ENCODE data around the gene STMN3. TPM values are rescaled to one million over a fixed set of nuclear protein-coding genes. Genes with fewer than 3 reads are reported as not detected.

Gene STMN3
- total RNA-seq, 2 donors from 2014 or later, result 5.6 to 7.8 TPM

DNA sequence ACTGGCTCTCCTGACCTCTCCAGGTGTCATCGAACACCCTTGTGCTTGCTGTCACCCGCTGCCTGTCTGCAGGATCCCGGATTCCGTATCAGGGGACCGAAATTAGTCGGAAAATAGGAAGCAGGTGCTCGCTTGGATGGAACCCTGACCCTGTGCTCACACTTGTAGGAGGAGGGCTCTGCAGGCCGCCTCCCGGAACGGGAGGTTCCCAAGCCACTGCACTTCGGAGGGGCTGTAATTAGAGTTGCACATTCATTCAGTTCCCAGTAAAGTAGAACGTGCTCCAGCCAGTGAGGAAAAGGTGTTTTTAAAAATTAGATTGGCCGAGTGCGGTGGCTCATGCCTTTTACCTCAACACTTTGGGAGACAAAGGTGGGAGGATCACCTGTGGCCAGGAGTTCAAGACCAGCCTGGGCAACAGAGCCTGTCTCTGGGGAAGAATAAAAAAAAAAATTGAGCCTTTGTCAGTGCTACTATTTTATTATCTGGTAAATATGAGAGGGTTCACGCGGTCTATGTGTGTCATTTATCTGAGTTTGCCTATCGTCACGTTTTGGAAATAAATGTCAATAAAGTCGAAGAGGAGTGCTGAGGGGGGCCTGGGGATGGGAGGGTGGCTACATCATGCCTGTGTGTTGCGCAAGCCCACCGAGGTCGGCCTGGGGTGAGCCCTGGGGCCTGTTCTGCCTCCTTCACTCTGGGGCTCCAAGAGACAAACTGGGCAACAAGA, 24.8 kb downstream of the STMN3 start:
- H3K27me3 ChIP-seq, result no peaks in the 10 kb centered on the region
- H3K4me3 ChIP-seq, result peak overlapping the region; percentile 78 to 97
- DNase-seq, result peak; percentile 74 to 78 (median 76)
- intact Hi-C loops (cut with DNase I), result no loop called here
- H3K36me3 ChIP-seq (replicated peaks in 1 of 2; ENCODE audit: insufficient read depth in 1 of 2, low read depth in 2 of 2), result no peaks in the 10 kb centered on the region
- WGBS, 2 donors, result 14 to 26% methylated on average over 12 to 22 of the region's 22 CpGs
- H3K4me1 ChIP-seq, result peaks cover 27% of the 10 kb centered on the region
- H3K9me3 ChIP-seq, result no peaks in the 10 kb centered on the region
- ATAC-seq, result peak; percentile 39
- H3K27ac ChIP-seq, result peak overlapping the region; percentile 81 to 95 (median 94)
- peak in 2 of 3 donors; percentile 65 to 69 for TF ChIP-seq POLR2A (IDR thresholded peaks at IDR 0.05)
- TF ChIP-seq, protein P1, sequence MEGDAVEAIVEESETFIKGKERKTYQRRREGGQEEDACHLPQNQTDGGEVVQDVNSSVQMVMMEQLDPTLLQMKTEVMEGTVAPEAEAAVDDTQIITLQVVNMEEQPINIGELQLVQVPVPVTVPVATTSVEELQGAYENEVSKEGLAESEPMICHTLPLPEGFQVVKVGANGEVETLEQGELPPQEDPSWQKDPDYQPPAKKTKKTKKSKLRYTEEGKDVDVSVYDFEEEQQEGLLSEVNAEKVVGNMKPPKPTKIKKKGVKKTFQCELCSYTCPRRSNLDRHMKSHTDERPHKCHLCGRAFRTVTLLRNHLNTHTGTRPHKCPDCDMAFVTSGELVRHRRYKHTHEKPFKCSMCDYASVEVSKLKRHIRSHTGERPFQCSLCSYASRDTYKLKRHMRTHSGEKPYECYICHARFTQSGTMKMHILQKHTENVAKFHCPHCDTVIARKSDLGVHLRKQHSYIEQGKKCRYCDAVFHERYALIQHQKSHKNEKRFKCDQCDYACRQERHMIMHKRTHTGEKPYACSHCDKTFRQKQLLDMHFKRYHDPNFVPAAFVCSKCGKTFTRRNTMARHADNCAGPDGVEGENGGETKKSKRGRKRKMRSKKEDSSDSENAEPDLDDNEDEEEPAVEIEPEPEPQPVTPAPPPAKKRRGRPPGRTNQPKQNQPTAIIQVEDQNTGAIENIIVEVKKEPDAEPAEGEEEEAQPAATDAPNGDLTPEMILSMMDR (IDR thresholded peaks at IDR 0.05), result no peak

DNA sequence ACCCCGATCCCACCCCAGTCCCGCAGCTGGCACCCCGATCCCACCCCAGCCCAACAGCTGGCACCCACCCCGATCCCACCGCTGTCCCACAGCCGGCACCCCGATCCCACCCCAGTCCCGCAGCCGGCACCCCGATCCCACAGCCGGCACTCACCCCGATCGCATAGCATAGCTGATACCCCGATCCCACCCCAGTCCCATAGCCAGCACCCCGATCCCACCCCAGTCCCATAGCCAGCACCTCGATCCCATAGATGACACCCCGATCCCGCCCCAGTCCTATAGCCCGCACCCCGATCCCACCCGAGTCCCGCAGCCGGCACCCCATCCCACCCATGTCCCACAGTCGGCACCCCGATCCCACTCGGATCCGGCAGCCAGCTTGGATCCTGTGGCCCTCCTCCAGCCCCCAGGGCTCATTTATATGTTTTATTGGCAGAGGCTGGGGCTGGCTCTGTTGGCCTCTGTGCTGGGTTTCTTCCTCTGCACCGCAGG, 25.4 kb downstream of the STMN3 start:
- DNase-seq (no peak), ATAC-seq (no peak)
- Histone ChIP-seq H3K36me3 (replicated peaks in 1 of 2; ENCODE audit: insufficient read depth in 1 of 2, low read depth in 2 of 2) (no peaks in the 10 kb centered on the region), H3K27me3 (no peaks in the 10 kb centered on the region), H3K4me3 (peak overlapping the region; percentile 78 to 97), H3K4me1 (peaks cover 27% of the 10 kb centered on the region), H3K9me3 (no peaks in the 10 kb centered on the region), H3K27ac (peak overlapping the region; percentile 81 to 95 (median 94))
- intact Hi-C loops (cut with DNase I), result no loop called here
- no peak for TF ChIP-seq POLR2A (IDR thresholded peaks at IDR 0.05)
- TF ChIP-seq, protein P1 (IDR thresholded peaks at IDR 0.05), result no peak
- 5 to 11% methylated on average over 20 to 28 of the region's 28 CpGs for WGBS, 2 donors

DNA sequence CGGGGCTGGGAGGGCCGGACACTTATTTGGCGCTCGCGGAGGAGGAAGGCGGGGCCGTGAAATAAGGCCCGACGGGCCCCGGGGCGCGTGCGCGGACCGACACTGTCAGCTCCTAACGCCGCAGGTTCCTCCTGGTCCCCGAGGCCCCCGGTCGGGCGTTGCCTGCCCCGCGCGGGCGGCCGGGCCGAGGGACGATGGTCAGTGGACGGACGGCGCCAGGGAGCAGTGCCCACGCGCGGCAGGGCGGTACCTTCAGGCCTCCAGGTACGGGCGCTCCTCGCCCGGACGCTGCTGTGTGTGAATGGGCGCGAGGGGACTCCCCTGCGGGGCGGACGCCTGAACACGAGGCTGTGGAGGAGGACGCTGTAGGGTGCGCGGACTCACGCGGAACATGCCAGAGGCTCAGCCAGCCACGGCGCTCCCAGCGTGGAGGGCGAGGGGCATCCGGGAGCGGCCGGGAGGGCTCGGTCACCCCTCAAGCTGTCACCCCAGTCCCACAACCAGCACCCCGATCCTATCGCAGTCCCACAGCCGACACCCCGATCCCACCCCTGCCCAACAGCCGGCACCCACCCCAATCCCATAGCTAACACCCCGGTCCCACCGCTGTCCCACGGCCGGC, 26.0 kb downstream of the STMN3 start:
- H3K4me3 ChIP-seq, result peak overlapping the region; percentile 78 to 97
- no peaks in the 10 kb centered on the region for H3K27me3 ChIP-seq
- no peaks in the 10 kb centered on the region for H3K9me3 ChIP-seq
- peak; percentile 51 to 78 (median 73) for TF ChIP-seq POLR2A (IDR thresholded peaks at IDR 0.05)
- TF ChIP-seq, protein P1 (IDR thresholded peaks at IDR 0.05), result no peak
- WGBS, 2 donors, result 0% methylated on average over 1 to 64 of the region's 68 CpGs
- H3K36me3 ChIP-seq (replicated peaks in 1 of 2; ENCODE audit: insufficient read depth in 1 of 2, low read depth in 2 of 2), result no peaks in the 10 kb centered on the region
- H3K27ac ChIP-seq, result peak overlapping the region; percentile 81 to 95 (median 94)
- DNase-seq, result peak; percentile 95 to 96 (median 96)
- peak; percentile 90 for ATAC-seq
- peaks cover 27% of the 10 kb centered on the region for H3K4me1 ChIP-seq
- intact Hi-C loops (cut with DNase I), result no loop called here

DNA sequence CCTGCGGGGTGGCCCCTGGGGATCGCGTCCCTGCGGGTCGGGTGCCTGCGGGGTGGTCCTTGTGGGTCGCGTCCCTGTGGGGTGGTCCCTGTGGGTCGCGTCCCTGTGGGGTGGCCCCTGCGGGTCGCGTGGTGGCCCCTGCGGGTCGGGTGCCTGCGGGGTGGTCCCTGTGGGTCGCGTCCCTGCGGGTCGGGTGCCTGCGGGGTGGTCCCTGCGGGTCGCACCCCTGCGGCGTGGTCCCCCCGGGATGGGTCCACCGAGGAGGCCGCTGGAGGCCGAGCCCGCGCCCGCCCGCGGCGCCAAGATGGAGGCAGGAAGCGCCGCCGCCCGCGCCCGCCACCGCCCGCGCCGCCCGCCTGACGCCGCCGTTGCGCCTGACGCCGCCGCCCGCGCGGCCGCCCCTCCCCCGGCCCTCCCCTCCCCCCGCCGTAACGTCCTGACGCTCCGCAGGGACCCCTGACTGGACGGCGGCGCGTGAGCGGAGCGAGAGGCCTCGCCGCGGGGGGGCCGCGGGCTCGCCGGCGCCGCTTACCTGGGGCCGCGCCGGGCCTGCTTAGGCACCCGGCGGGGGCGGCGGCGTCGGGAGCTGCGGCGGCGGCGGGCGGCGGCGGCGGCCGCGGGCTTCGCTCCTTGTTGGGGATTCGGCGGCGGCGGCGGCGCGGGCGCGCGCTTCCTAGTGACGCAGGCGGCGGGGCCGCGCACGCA, 26.6 kb downstream of the STMN3 start, which contains the start of gene GMEB2:
TSS of gene GMEB2 (minus strand) at position 678 of the 705 bp plus-strand sequence. CDS start 7,704 bp downstream, outside the sequence.
- H3K27ac ChIP-seq, result peak within 1 kb of the TSS; percentile 81 to 96 (median 95)
- 0% methylated on average over 39 of the region's 114 CpGs; no CpG with 5 or more reads in 1 of the 2 donors for WGBS, 2 donors
- intact Hi-C loops (cut with DNase I), result no loop called here
- H3K27me3 ChIP-seq, result no peaks in the 10 kb centered on the region
- H3K4me1 ChIP-seq, result peaks cover 27% of the 10 kb centered on the region
- peak within 1 kb of the TSS; percentile 78 to 97 for H3K4me3 ChIP-seq
- no peaks in the 10 kb centered on the region for H3K9me3 ChIP-seq
- ATAC-seq, result peak; percentile 82
- peak; percentile 74 to 80 (median 79) for DNase-seq
- TF ChIP-seq, protein P1 (IDR thresholded peaks at IDR 0.05), result no peak
- peak; percentile 1 to 42 (median 16) for TF ChIP-seq POLR2A (IDR thresholded peaks at IDR 0.05)
- no peaks in the 10 kb centered on the region for H3K36me3 ChIP-seq (replicated peaks in 1 of 2; ENCODE audit: insufficient read depth in 1 of 2, low read depth in 2 of 2)

Measured in body of pancreas (tissue), 4 donors.